NCI-H446 treated with DMSO at 0.1 percent for 48 hours (cell line): ENCODE results near the gene RASGRP3.

Source experiments
- DNase-seq: peaks from one replicate; lab custom pipeline; 2025; lab: John Stamatoyannopoulos, UW

The RASGRP3 gene

DNA sequence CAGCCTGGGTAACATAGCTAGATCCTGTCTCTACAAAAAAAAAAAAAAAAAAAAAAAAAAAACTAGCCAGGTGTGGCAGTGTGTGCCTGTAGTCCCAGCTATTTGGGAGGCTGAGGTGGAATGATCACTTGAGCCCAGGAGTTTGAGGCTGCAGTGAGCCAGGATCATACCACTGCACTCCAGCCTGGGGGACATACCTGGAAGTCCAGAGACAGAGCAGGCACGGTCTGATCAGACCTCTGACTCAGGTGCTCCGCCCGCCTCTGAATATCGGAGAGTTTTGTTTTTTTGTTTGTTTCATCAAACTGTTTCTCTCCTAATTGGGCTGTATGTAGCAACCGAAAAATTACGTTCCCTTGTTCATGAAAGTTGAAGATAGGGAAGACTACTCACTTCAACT, 49.2 kb downstream of the RASGRP3 start:
- no peak for DNase-seq

DNA sequence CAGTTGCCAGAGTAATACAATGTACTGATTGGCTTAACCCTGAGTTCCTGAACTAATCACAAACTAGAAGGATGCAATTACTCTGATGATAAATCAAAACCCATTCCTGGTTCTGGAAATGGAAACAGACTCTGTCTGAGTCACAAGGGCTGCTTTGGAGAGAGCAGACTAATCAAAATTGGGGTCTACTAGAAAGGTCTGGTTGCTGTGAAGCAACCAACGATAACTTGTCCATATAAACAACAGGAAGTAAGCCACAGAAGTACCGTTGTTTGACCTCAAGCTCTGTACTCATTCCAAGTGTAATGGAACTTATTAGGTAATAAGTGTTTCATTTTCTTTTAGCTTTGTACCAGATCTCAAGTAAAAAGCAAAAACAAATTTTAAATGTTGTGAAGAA, 49.7 kb downstream of the RASGRP3 start:
- DNase-seq: no peak

DNA sequence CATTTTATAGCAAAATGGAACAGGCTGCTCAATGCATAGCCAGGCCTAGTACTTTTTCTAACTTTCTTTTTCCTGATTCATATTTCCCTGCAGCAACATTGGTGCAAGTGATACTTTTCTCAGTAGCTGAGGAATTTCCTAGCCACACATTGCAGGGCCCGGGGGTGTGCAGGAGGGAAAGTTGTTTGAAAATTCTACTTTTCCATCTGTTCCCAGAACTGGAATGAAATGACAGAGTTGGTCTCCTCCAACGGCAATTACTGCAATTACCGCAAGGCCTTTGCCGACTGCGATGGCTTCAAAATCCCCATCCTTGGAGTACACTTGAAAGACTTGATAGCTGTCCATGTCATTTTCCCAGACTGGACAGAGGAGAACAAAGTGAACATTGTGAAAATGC, 50.5 kb downstream of the RASGRP3 start:
- no peak for DNase-seq

DNA sequence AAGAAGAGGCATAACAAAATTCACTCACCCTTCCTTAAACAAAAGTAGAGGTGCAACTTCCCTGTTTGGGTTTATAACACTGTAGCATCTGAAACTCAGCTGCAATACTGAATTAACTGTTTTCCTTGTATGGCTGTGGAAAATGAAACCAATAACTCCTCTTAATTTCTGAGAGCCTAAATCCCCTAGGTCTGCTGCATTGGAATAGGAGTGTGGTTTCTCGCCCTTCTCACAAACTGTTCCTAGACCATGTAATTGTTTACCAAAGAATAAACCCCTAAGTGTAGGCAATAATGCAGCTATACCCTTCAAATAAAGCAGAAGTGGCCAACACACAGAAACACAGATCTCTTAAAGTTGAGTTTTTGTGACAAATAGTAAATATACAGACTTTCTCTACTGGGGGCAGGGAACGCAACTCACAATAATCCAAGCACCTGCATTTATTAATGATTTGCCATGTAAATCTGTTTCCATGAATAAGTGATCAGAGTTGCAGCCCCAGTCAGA, 52.0 kb downstream of the RASGRP3 start:
- no peak for DNase-seq

DNA sequence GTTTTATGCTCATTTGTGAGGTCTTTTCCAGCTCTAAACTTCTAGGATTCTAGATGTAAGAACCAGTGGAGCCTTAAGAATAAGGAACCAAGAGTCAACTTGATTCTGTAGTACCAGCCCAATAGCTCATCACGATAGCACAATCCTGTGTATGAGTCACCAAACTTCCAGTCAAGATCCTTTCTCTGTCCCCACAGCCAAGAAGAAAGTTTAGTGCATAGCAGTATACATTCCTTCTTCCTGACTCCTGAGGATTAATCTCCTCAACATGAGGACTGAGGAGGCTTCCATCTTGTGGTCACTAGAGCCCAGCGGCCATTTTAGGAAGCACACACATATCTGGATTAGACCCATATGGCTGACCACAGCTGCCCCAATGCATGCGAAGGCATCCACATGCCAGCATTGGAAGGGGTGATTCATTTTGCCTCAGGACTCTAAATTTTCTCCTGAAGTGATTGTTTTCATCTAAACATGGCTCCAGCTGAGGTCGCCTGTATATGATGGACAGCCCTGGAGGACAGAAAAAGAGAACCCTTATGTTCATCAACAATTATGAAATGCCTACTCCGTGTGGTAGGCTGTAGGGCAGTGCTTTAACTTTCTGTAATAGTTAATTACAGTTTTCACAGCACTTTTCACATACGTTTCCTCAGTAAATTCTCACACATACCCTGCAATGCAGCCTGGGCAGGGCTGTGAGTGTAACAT, 53.5 kb downstream of the RASGRP3 start:
- DNase-seq: no peak

DNA sequence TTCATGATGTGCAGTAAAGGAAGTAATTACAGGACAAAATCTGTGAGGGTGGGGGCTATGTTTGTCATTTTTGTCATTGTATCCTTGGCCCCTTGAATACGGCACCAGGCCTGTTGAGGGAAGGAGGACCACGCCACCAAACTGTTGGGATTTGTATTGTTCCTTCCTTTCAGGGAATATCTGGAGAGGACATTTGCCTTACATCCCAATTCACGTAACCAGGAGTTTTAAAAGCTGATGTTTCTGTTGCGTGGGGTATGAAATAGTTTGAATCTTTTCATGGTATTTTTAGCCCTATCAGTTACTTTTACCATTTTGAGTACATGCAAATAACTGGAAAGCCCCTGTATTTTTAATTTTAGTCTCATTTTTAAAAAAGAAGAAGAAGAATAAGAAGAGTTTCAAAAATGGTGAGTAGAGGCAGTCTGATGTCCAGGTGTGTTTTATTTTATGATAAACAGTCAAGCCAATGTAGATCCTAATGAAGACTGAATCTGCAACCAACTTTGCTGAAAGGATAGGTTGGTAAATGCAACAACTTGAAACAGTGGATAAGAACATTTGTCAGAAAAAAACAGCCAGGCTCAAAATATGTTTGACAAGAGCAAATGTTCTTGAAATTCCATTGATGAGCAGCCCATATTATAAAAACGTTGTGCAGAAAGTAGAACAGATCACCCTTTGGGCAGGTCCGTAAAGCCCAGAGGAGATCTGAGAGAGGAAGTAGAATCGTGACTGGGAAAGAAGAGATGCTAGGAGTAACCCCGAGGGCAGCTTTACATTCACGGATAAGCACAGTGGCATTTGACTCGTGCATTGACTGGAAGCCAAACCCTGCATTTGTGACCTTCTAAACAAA, 54.5 kb downstream of the RASGRP3 start:
- DNase-seq: no peak

DNA sequence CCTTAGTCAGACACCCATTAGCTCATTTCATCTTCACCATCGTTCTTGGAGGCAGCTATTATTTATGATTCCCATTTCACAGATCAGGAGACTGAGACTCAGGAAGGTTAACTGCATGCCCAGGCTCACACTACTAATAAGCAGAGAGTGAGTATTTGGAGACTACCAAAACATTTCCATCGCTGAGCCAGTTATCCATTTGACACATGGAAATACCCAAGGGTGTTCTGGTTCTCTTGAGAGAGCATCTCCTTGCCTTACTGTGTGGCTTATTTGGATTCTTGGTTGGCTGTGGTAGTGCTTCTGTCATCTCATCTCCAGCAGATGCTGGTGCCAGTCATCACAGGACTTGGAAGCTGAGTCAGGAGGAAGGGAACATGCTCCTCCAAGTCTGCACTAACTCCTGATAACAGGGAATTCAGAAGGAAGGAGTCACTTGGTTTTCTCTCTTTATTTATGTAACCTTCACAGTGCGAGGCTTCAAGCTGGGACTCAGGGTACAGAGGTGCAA, 55.2 kb downstream of the RASGRP3 start:
- DNase-seq: no peak

DNA sequence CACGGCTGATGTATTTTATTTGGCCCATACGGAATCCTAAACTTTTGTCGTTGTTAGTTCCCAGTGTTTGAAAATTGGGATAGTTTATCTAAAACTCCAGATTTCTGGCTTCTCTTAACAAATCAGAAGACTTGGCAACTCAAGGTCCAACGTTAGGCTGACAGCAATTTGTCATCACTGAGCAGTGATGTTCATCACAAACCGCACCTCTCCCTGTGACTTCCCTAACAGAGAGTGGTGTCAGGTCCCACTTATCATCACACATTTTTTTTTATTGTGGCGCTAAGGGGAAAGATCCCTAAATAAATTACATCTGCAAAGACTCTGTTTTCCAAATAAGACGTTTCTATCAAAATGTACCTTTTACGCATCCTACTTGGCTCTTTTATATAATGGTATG, 55.7 kb downstream of the RASGRP3 start:
- DNase-seq: no peak

DNA sequence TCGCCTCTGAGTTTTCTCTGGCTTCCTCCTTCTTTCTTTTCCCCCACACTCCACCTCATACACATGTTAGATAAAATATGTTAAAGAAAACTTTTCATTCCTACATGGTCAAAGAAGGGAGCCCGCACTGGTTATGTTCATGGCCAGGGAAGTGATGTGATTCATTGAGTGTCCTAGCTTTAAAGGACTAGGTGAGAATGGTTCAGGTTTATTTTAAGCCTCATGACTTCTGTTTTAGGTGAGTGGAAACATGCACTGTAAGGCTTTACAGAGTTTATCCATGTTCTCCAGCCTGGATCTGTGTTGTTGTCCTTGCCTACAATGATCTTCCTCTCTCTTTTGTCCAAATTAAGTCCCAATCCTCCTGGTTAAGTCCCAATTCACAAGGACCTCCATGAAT, 56.5 kb downstream of the RASGRP3 start:
- no peak for DNase-seq

DNA sequence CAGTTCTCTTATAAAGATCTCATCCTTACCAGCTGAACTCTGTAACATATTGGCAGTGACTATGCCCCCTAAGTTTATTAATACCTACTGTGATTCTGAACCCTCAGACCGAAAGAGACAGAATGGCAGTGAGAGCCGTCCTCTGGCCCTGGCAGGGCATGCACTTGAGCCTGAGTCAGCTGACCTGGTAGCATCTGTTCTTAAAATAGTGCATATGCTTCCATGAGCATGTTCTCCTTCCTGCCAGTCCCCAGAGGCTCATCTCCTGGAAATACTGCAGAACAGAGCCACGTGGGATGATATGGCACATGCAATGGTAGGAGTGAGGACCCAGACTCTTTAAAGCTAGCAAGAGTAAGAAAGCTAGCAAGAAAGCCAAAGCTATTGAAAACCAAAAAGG, 59.0 kb downstream of the RASGRP3 start:
- DNase-seq: peak; percentile 9

DNA sequence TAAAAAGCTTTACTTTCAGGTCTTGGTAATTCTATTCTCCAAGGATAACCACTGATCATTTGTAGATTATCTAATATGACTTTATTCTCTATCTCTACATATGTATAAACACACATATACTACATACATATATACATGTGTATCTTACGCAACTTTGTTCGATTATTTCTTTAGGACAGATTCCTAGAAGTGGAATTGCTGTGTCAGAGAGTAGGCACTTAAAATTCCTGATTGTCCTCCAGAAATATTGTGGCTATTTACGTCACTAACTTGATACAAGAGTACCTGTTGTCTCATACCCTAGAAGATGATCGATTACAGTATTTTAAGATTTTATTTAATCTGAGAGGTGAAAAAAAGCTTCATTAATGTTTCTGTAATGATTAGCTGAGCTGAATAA, 64.8 kb downstream of the RASGRP3 start:
- DNase-seq: no peak

DNA sequence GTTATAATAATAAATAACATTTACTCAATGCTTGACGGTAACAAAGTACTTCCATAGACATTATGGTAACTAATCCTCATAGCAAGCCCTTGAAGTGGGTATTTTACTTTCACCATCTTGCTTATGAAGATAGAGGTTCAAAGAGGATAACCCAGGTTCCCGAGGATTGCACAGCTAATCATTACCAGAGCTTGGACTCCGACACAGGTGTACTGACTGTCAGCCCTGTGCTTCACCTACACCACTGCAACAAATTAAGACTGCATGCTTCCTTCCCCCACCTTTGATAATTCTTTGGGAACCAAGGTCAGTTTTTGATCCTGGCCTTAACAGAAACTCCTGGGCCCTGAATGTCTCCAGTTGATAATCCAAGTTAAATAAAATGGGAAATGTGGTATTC, 73.8 kb downstream of the RASGRP3 start:
- DNase-seq: no peak

DNA sequence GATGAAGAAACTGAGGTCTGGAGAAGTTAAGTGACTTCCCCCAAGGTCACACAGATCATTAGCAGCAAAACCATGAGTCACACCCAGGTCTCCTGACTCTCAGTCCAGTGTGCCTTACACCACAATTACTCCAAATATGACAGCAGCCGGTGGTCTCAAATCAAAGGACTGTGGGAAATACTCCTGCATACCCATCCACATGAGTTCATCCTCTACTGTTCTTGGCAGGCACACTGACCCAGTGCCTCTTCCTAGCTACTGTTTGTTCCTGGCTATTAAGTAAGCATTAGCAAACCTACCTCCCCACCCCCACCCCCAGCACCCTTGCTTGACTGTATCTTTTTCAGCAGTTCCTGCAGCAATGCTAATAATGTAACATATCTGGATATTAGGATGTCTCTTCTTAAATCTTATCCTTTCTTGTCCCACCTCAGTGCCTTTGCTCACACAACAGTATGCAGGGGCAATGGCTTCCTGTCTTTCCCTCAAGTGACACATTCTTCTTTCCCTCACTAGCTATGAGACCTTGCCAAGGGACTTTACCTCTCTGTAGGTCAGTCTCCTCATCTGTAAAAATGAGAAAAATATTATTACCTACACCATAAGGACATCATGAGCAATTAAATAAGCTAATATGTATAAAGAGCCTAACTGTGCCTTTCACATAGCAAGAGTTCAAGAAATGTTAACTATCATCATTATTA, 76.5 kb downstream of the RASGRP3 start:
- DNase-seq: no peak

DNA sequence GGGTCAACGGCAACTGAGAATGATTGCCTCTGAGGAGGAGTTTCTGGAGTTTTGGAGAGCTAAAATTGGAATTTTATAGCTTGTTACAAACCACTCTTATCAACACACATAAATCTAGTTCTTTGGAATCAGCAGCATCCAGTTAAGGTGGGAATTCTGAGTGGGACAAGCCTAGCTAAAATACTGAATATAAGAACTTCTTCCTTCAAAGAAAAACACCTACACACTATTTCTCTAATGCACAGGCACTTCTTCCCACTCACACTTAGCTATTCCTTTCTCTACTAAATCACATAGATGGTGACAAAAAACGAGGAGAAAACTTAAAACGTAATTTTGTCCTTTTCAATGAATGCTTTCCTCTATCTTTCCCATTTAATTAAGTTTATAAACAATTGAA, 79.2 kb downstream of the RASGRP3 start:
- no peak for DNase-seq

DNA sequence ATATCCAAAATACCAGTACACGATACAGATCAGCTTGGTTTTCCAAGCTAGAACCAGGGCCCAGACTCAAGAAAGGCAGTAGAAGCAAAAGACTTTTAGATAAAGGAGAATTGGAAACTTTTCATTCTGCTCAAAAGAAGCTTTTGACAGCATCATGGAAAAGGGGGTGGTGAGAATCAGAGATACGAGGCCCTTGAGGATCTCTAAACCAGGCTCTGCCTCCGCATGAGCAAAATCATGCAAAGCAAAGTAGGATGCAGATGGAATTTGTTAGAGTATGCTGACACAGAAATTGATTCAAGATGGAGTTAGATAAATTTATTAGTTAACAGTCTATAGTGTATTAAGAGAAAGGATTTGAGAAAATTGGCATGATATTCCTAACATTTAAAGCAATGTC, 82.9 kb downstream of the RASGRP3 start:
- no peak for DNase-seq

DNA sequence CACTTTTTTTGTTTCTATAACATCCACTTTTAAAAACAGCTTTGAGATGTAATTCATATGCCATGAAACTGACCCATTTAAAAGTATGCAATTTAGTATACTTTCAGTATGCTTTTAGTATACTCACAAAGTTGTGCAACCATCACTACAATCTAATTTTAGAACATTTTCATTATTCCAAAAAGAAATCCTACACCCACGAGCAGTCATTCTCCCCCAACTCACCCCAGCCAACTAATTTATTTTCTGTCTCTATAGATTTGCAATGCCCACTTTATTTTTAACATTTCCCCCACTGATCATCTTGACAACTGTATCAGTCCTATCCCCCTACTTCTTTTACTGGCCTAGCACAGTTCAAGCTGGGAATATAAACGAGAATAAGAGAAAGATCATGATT, 83.6 kb downstream of the RASGRP3 start:
- no peak for DNase-seq

DNA sequence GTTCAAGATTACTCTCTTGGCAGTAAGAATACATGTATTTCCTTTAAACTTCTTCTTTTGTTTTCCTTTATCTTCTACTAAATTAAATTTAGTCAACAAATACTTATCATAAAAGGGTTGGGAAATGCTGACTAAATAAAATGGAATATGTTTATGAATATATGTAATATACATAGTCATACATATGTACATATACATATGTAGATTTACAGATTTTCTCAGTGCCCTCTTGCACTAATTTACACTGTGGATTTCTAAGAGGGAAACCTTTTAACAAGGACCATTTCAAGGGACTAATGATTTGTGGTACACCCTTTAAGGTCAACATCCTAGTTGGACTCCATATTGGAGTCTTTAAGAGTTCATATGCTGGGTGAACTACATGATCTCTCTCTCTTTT, 85.4 kb downstream of the RASGRP3 start:
- DNase-seq: no peak

DNA sequence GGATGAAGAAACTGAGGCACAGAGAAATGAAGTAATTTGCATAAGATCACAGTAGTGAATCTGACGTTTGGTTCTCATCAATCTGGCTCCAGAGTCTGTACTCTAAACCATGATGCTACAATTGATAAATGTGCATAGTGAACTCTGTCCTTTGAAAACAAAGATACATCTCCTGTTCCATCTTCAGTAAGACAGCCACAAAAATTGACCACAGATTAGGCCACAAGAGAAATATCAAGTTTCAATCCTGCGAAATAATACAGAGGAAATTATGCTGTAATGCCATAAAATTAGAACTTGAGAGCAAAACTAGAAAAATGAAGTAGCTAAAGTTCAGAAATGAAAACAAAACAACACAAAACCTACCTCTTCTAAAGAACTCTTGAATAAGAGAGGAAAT, 94.2 kb downstream of the RASGRP3 start:
- DNase-seq: no peak

DNA sequence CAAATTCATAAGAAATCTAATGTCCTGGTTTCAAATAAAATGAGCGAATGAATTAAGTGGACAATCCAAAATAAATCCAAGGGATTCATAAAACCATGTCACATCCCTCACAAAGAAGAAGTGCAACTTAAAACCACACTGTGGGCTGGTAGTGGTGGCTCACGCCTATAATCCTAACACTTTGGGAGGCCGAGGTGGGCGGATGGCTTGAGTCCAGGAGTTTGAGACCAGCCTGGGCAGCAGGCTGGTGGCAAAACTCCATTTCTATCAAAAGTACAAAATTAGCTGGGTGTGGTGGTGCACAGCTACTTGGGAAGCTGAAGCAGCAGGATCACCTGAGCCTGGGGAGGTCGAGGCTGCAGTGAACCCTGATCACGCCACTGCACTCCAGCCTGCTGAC, 97.2 kb downstream of the RASGRP3 start:
- DNase-seq: no peak

DNA sequence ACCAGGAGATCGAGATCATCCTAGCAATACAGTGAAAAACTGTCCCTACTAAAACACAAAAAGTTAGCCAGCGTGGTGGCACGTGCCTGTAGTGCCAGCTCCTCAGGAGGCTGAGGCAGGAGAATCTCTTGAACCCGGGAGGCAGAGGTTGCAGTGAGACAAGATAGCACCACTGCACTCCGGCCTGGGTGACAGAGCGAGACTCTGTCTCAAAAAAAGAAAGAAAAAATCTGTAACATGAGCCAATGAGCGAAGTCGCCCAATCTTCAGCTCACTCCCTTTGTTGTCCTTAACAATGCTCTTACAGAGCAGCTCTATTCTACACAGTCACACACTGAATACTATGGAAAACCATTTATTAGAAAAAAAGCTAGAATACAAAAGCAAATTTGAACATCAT, 100.6 kb downstream of the RASGRP3 start:
- no peak for DNase-seq

DNA sequence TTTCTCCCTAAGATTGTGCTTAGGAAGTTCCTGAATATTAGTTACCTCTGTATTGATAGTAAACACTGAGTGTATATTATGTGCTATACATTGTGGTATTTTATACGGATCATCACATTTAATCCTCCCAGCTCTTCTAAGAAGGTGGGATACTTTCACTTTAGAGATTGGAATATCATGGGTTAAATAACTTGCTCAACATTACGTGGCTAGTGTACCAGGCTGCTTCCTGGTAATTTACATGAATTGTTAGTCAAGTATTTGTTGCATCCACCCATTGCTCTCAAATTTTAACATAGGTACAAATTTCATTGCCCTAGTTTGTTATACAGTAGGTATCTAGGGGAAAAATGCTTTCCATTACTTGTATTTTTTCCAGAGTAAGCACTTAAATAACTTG, 101.2 kb downstream of the RASGRP3 start:
- no peak for DNase-seq

DNA sequence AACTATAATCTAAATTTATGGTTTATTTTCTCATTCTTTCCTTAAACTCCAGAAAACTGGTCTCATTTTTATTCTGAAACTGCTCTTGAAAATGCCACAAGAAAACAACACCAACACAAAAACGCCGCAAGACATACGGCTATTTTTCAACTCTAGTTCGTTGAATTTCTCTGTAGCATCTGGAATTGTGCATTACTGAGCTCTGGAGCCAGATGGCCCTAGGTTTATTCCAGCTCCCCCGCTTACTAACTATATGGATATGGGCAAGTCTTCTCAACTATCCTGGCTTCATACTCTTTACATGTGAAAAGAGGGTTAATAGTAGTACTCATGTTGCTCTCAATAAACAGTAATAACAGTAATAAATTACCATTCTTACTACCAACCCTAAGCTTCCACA, 102.8 kb downstream of the RASGRP3 start:
- no peak for DNase-seq

DNA sequence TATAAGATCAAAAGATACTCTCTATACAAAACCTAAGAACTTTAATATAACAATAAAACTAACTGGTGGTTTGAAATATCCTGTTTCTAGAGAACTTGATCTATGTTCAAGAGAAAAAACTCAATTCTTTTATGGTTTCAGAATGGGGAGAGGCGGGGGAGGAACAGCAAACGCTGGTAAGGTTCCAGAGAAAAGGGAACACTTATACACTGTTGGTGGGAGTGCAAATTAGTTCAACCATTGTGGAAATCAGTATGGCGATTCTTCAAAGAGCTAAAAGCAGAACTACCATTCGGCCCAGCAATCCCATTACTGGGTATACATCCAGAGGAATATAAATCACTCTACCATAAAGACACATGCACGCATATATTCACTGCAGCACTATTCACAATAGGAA, 105.4 kb downstream of the RASGRP3 start:
- DNase-seq: no peak
